Esophagus (tissue), 2 donors: ENCODE measurements around the gene CYP2E1. TPM values are rescaled to one million over a fixed set of nuclear protein-coding genes. Genes with fewer than 3 reads are reported as not detected.

Experiments used
- polyA plus RNA-seq, 2 donors: library from polyadenylated mRNA; stranded (reverse); fragments of 200-250 nt; gene quantifications; one replicate each; pipeline ENCODE4 v1.2.3, GENCODE V29; 2013
- donor health status: healthy with polysubstance abuse.
- donor health status: Bipolar disorder and iron deficiency.

CYP2E1 gene
- polyA plus RNA-seq, 2 donors: 15.8 to 19.3 TPM

Other genes starting within 250 kb of the CYP2E1 start
- gene TUBGCP2, start 218.5 kb upstream of the CYP2E1 start, polyA plus RNA-seq: 10 to 100 TPM; 25.5 to 49.3 TPM
- gene ZNF511, start 218.4 kb upstream of the CYP2E1 start, polyA plus RNA-seq: 10 to 100 TPM; 28.4 to 41.7 TPM
- under 1 TPM; 0.05 to 0.12 TPM for gene CALY, start 190.5 kb upstream of the CYP2E1 start, polyA plus RNA-seq
- gene PRAP1, start 180.0 kb upstream of the CYP2E1 start, polyA plus RNA-seq: not detected
- gene FUOM, start 169.3 kb upstream of the CYP2E1 start, polyA plus RNA-seq: 10 to 100 TPM in 1 of 2 donors, 1 to 10 TPM in 1; 10.0 to 11.7 TPM
- gene ECHS1, start 154.0 kb upstream of the CYP2E1 start, polyA plus RNA-seq: 100 to 1,000 TPM in 1 of 2 donors, 10 to 100 TPM in 1; 85.4 to 105 TPM
- gene PAOX, start 148.1 kb upstream of the CYP2E1 start, polyA plus RNA-seq: 10 to 100 TPM; 11.5 to 16.1 TPM
- 10 to 100 TPM; 36.7 to 44.4 TPM for gene MTG1, start 133.2 kb upstream of the CYP2E1 start, polyA plus RNA-seq
- gene SPRN, start 102.7 kb upstream of the CYP2E1 start, polyA plus RNA-seq: under 1 TPM; 0.11 to 0.33 TPM
- gene SCART1, start 73.4 kb upstream of the CYP2E1 start, polyA plus RNA-seq: under 1 TPM; 0.31 to 0.90 TPM
- 1 to 10 TPM in 1 of 2 donors, under 1 TPM in 1; 0.39 to 2.2 TPM for gene SYCE1, start 38.2 kb downstream of the CYP2E1 start, polyA plus RNA-seq
- not detected for gene FRG2B, start 99.4 kb downstream of the CYP2E1 start, polyA plus RNA-seq